ENCODE measurements around the gene UGT2B28.
"Not testable (repeated sequence)": the region's sequence is repeated elsewhere in the genome, so short reads cannot be mapped to it uniquely, and the experiment has no call there.

UGT2B28 gene

DNA sequence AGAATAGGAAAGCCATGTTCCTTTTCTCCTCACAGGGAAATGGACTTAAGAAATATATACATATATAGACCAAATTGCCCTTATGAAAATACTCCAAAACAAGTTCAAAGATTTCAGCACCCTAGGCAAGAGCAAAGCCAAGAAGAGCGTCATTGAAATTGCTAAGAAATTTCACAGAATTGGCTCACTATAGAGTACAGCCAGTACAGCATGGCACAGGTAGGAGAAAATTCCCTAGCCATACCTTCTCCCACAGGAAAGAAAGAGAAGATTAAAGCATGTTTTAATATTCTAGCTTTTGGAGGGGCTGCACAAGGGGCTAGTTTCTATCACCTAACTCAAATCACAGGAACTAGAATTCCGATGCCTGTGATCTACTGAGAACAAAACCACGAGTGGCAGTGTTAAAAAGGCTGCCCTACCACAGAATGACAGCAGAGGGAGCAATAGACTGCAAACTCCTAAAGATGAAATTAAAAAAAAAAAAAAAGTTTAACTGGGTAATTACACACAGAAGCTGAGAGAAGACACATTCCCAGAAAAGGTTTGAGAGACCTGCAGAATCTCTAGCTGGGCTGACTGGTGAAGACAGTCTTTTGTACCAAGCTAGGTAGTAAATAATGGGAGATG is 37.5 kb downstream of the UGT2B28 start:
- CTCF ChIA-PET: interaction anchor here (0.6 to 1.0 kb wide), 6 partner anchors 9 to 1720 kb away, joined by 3 to 9 read pairs (median 4); no protein-coding TSS in a partner anchor
- 0 out of 2 replicates have a peak, but pooled peaks have one; percentile 11 for TF ChIP-seq CTCF (conservative IDR thresholded peaks at IDR 0.05; ENCODE audit: low read depth)
- DNase-seq (ENCODE audit: low spot score); POLR2A ChIA-PET (ENCODE audit: low non-redundant PET); H3K27ac ChIP-seq: not testable (repeated sequence)

- DNase-seq (ENCODE audit: low spot score): no peak
- ChIA-PET CTCF (no interaction called here), POLR2A (ENCODE audit: low non-redundant PET) (no interaction called here)
- no peak overlapping the region for H3K27ac ChIP-seq
- no peak for TF ChIP-seq CTCF (conservative IDR thresholded peaks at IDR 0.05; ENCODE audit: low read depth)
These were observed 41.0 kb downstream of the UGT2B28 start for GRCh38 chr4:69321153-69321729.

DNA sequence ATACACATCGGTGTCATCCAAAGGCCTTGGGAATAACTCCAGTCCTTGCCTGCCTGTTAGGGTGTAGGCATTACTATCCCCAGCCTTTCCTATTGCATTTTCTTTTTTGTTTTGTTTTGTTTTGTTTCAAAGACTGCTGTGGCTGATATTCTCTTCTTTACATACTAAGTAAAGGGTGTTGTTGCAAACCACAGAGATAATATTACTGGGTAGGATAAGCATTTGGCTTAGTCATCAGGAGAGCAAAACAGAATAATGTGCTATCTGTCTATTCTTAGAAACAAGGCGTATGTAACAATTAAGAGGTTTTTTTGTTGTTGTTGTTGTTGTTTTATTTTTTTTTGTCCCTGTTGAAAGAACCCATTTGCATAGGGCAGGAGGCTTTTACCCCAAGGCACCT is 41.8 kb downstream of the UGT2B28 start:
- TF ChIP-seq CTCF (conservative IDR thresholded peaks at IDR 0.05; ENCODE audit: low read depth): no peak
- H3K27ac ChIP-seq: no peak overlapping the region
- ChIA-PET CTCF (no interaction called here), POLR2A (ENCODE audit: low non-redundant PET) (no interaction called here)
- DNase-seq (ENCODE audit: low spot score): peak; percentile 0

DNA sequence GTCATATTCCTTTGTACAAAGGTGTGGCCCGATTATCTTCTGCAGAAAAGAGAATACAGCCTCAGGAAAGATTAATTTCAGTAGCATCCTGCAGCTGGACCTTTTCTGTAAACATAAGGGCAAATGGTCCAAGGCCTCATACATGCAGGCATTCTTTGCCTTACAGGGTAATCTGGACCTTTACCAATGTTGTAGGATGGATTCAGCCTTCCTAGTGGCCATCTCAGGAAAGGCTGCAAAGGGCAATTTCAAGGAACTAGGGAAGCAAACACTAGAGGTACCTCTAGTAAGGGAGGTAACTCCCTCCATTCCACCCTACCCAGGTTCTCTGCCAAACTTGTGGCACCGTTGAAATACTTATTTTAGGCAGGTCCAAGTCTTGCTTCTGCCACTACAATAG is 43.0 kb downstream of the UGT2B28 start:
- TF ChIP-seq CTCF (conservative IDR thresholded peaks at IDR 0.05; ENCODE audit: low read depth): no peak
- no peak for DNase-seq (ENCODE audit: low spot score)
- CTCF ChIA-PET: no interaction called here
- POLR2A ChIA-PET (ENCODE audit: low non-redundant PET): no interaction called here
- H3K27ac ChIP-seq: no peak overlapping the region

GRCh38 chr4:69330345-69331047 is 50.2 kb downstream of the UGT2B28 start:
- CTCF ChIA-PET: no interaction called here
- no peak for DNase-seq (ENCODE audit: low spot score)
- H3K27ac ChIP-seq: no peak overlapping the region
- TF ChIP-seq CTCF (conservative IDR thresholded peaks at IDR 0.05; ENCODE audit: low read depth): no peak
- POLR2A ChIA-PET (ENCODE audit: low non-redundant PET): no interaction called here

DNA sequence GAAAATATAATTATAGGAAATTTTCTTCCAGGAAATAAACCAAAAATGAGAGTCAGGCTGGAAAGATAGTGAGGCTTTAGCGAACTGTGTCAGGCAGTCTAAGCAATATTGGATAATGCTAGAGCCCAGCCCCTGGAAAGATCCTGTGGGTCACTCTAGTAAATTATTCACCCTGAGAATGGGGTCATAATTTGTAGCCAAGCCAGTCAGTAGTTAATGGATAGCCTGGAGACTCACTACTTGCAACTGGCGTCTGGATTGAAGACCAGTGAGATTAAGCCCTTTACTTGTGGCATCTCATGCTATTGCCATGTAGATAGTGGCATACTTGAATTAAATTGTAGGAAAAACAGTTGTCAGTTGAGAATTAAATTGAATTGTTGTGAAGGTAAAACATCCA is 51.0 kb downstream of the UGT2B28 start:
- POLR2A ChIA-PET (ENCODE audit: low non-redundant PET); CTCF ChIA-PET; DNase-seq (ENCODE audit: low spot score); H3K27ac ChIP-seq: not testable (repeated sequence)

- CTCF ChIA-PET: not testable (repeated sequence)
These were observed 55.2 kb downstream of the UGT2B28 start for GRCh38 chr4:69335485-69335884.

DNA sequence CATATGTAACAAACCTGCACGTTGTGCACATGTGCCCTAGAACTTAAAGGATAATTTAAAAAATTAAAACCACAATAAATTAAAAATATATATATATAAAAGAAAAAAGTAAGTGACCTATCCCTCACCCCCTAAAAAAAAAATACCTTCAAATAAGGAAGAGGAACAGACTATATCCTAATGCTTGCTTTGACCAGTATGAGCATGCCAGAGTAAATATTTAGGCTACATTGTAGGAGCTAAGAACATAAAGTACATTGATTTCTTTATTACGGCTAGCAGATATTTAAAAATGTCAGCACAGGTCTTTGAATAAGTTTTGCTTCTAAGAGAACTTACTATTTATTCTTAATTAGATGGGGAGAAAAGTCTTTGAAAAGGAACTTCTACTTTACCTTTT is 62.8 kb downstream of the UGT2B28 start:
- CTCF ChIA-PET; POLR2A ChIA-PET (ENCODE audit: low non-redundant PET); DNase-seq (ENCODE audit: low spot score); H3K27ac ChIP-seq: not testable (repeated sequence)

More at GRCh38 chr4:69335485-69335884, 55.2 kb downstream of the UGT2B28 start:
- H3K27ac ChIP-seq; POLR2A ChIA-PET (ENCODE audit: low non-redundant PET); DNase-seq (ENCODE audit: low spot score): not testable (repeated sequence)

- CTCF ChIA-PET; DNase-seq (ENCODE audit: low spot score); POLR2A ChIA-PET (ENCODE audit: low non-redundant PET); H3K27ac ChIP-seq: not testable (repeated sequence)
These were observed 63.5 kb downstream of the UGT2B28 start for GRCh38 chr4:69343558-69344420.
